Psoas muscle (tissue), 8 donors: ENCODE results near the gene XRN1. TPM values are rescaled to one million over a fixed set of nuclear protein-coding genes. Genes with fewer than 3 reads are reported as not detected.
"Not testable (repeated sequence)": the region's sequence is repeated elsewhere in the genome, so short reads cannot be mapped to it uniquely, and the experiment has no call there.

Experiments used
- ATAC-seq, 4 donors: fragments of 200-7000 bp; cut with Tn5 transposase; one replicate each; pipeline ENCODE4 v1.9.1; 2020; ENCODE audit warnings: moderate library complexity in 3 of 4, mild to moderate bottlenecking in 2 of 4
- DNase-seq, 2 donors: peaks; one replicate each; pipeline ENCODE4 v3.0.0-alpha.2; 2020
- H3K27ac ChIP-seq: fragments of 200-600 bp; one replicate; pipeline ENCODE4 v1.8.0; 2022
- H3K27me3 ChIP-seq, 3 donors: fragments of 200-600 bp in 1 of 3; one replicate each; pipeline versions ENCODE4 v1.6.1 to v1.8.0; 2013 to 2022; ENCODE audit warnings: low read length in 2 of 3, mild to moderate bottlenecking in 2 of 3, moderate library complexity in 1 of 3; ENCODE audit not compliant: insufficient read depth in 3 of 3
- H3K36me3 ChIP-seq, 2 donors: fragments of 200-600 bp in 1 of 2; one replicate each; pipeline versions ENCODE4 v1.6.1 to v1.8.0; 2013 to 2022; ENCODE audit warnings: low read depth in 1 of 2, mild to moderate bottlenecking in 1 of 2, moderate library complexity in 1 of 2; ENCODE audit not compliant: insufficient read depth in 1 of 2
- H3K4me1 ChIP-seq: fragments of 200-600 bp; one replicate; pipeline ENCODE4 v1.8.0; 2022
- H3K4me3 ChIP-seq: fragments of 200-600 bp; one replicate; pipeline ENCODE4 v1.8.0; 2022; ENCODE audit warnings: mild to moderate bottlenecking
- H3K9me3 ChIP-seq: fragments of 200-600 bp; one replicate; pipeline ENCODE4 v1.8.0; 2022
- CTCF ChIP-seq: fragments of 200-600 bp; IDR thresholded peaks from one replicate; pipeline ENCODE4 v1.8.0; 2022; ENCODE audit warnings: antibody characterized with exemption
- WGBS, 3 donors: extraction: QIAGEN DNeasy Blood & Tissue Kit; methylation state at CpG; one replicate each; pipeline versions ENCODE4 v1.1.6 to v1.1.7; 2013; 5-methylcytosine and 5-hydroxymethylcytosine counted together
- intact Hi-C, 2 donors: fragments of 100-400 bp; cut with DNase I; formaldehyde crosslinking; loops; one replicate each; pipeline versions ENCODE4 v1.11.0 to v1.14.2; 2022
- polyA plus RNA-seq, 3 donors: library from polyadenylated mRNA; stranded (reverse); fragments of 200-250 nt; gene quantifications; one replicate each; pipeline ENCODE4 v1.2.3, GENCODE V29; 2013
- total RNA-seq, 4 donors: library from RNA; stranded (reverse); fragmentation: NEBNext Ultra II Directional in 2 of 4; extraction: Animal tissue kit (Norgen Biotek cat#: 25700) in 2 of 4; gene quantifications; one replicate each; pipeline versions ENCODE4 v1.2.1 to v1.2.4, GENCODE V29; 2021 to 2023
- donor health status: healthy with polysubstance abuse.
- donor health status: DM: no; HTN: no; CAD: no; lungs with moderate emphysema.
- donor health status: Bipolar disorder and iron deficiency.
- donor health status: healthy.
- donor health status: DM: yes; HTN: yes; CAD: no.
- donor health status: DM: no; HTN: no; CAD: no.
- donor health status: DM: no; HTN: no; CAD: no.
- donor health status: DM: yes; HTN: yes; CAD: no.

XRN1 gene
- total and polyA plus RNA-seq, 7 donors = 3.8 to 46.1 (median 26.7) TPM

DNA sequence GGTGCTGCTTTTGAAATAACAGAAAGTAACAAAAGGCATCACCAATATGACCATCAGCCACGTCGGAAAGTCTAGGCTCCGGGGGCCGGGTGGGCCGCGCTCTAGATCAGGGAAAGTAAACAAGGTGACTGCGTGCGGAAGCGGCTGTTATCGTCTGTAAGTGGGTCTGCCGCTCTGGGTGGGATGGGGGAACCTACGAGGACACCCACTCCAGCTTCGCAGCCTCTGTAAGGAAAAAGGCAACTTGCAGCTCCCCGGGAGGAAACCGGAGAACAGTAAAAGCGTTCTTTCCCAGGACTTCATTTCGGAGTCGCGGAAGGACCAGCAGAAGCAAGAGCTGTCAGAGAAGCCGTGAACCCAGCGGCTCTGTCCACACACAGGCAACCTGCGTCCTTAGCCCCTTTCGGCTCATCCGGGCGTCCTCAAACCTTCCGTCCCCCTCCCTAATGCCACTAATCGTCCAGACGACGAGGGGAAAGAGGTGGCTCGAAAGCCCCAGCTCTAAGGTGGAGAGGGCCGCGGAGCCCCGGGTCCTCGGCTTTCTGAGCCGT, 461 bp downstream of the XRN1 start:
- intact Hi-C loops = loop anchor here in 1 of 2 donors (10.0 kb wide), 1 partner anchor 713 kb away; the partner anchor contains the start of gene RNF7
- DNase-seq = peak; percentile 25 to 68
- H3K4me1 ChIP-seq = peaks cover 28% of the 10 kb centered on the region

DNA sequence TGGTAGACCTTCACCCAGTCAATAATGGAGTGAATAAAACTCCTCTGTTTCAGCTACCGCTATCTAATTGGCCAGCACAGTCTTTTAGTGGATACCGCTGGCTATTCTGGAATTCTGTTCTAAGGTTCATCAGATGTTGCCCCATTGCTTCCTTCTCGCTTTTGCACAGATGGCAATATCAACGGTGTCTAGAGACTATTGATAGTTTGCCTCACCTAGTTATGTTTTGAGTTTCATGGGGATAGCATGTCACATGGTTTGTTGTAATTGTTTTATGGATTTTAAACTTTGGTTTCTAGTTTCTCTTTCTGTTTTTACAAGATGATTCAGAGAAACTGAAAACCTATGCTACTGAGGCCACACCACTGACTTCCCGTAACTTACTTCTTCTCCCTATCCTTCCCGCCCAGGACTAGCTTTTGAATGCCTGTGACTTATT, 2.0 kb downstream of the XRN1 start:
- peak overlapping the region; percentile 13 for H3K27ac ChIP-seq
- DNase-seq (no peak), ATAC-seq (no peak)
- H3K4me1 ChIP-seq = peaks cover 39% of the 10 kb centered on the region
- intact Hi-C loops = loop anchor here in 1 of 2 donors (10.0 kb wide), 1 partner anchor 711 kb away; the partner anchor contains the start of gene RNF7
- no peaks in the 10 kb centered on the region for H3K9me3 ChIP-seq
- no peaks in the 10 kb centered on the region for H3K27me3 ChIP-seq
- TF ChIP-seq CTCF = no peak
- H3K36me3 ChIP-seq = peaks cover 0 to under 1% of the 10 kb centered on the region in 2 donors
- WGBS, 3 donors = 72 to 77% (median 76%) methylated on average over 6 of the region's 6 CpGs
- peak overlapping the region; percentile 98 for H3K4me3 ChIP-seq

More for the DNA sequence above, 461 bp downstream of the XRN1 start:
- H3K9me3 ChIP-seq = no peaks in the 10 kb centered on the region
- WGBS, 3 donors = 0 to 1% (median 0%) methylated on average over 32 to 35 of the region's 35 CpGs
- peaks cover 0 to 16% of the 10 kb centered on the region in 2 donors for H3K36me3 ChIP-seq
- TF ChIP-seq CTCF = no peak
- H3K4me3 ChIP-seq = peak overlapping the region; percentile 98
- peak; percentile 31 to 66 (median 49) for ATAC-seq
- H3K27ac ChIP-seq = peak overlapping the region; percentile 98
- no peaks in the 10 kb centered on the region for H3K27me3 ChIP-seq

- Histone ChIP-seq H3K36me3 (no peaks in the 10 kb centered on the region), H3K27ac (no peak overlapping the region), H3K9me3 (no peaks in the 10 kb centered on the region), H3K4me3 (no peak overlapping the region), H3K4me1 (peaks cover 39% of the 10 kb centered on the region), H3K27me3 (no peaks in the 10 kb centered on the region)
- TF ChIP-seq CTCF = no peak
- no peak for ATAC-seq
- intact Hi-C loops = loop anchor here in 1 of 2 donors (10.0 kb wide), 1 partner anchor 710 kb away; the partner anchor contains the start of gene RNF7
- WGBS, 3 donors = 93 to 95% (median 95%) methylated on average over 11 of the region's 11 CpGs
- no peak for DNase-seq
Observed at GRCh38 chr3:142444343-142444742, 3.5 kb downstream of the XRN1 start.

- not testable (repeated sequence) for H3K27ac ChIP-seq, ATAC-seq, DNase-seq, H3K9me3 ChIP-seq, H3K36me3 ChIP-seq, H3K4me3 ChIP-seq, H3K27me3 ChIP-seq
- intact Hi-C loops = loop anchor here in 1 of 2 donors (10.0 kb wide), 1 partner anchor 708 kb away; the partner anchor contains the start of gene RNF7
- H3K4me1 ChIP-seq = peaks cover 35% of the 10 kb centered on the region
- 96 to 98% (median 97%) methylated on average over 12 of the region's 12 CpGs for whole genome bisulfite sequencing, 3 donors
Observed at GRCh38 chr3:142443060-142443459, 4.8 kb downstream of the XRN1 start.

- not testable (repeated sequence) for H3K27ac ChIP-seq, H3K27me3 ChIP-seq, H3K9me3 ChIP-seq, ATAC-seq, DNase-seq, H3K4me3 ChIP-seq
- Histone ChIP-seq H3K4me1 (peaks cover 28% of the 10 kb centered on the region), H3K36me3 (peaks cover 0 to 10% of the 10 kb centered on the region in 2 donors)
- intact Hi-C loops = loop anchor here in 1 of 2 donors (10.0 kb wide), 1 partner anchor 705 kb away; the partner anchor contains the start of gene RNF7
- 87 to 95% (median 90%) methylated on average over 14 to 15 of the region's 15 CpGs for WGBS, 3 donors
Observed at GRCh38 chr3:142439499-142440220, 8.2 kb downstream of the XRN1 start.

DNA sequence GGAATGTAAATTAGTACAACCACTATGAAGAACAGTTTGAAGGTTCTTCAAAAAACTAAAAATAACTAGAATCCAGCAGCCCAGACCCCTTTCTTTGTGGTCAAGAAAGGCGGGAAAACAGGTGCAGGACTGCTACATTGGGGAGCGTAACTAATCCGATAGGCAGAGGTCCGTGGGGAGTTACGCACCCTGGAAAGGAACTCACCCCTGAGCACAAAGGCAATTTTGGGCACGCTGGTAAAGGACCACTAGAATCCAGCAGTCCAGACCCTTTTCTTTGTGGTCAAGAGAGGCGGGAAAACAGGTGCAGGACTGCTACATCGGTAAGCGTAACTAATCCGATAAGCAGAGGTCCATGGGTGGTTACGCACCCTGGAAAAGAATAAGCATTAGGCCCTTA, 9.7 kb downstream of the XRN1 start:
- H3K27me3 ChIP-seq, H3K27ac ChIP-seq, H3K4me3 ChIP-seq, H3K9me3 ChIP-seq, DNase-seq, intact Hi-C loops, ATAC-seq: not testable (repeated sequence)
- H3K4me1 ChIP-seq = peaks cover 23% of the 10 kb centered on the region
- WGBS, 3 donors = 80 to 88% (median 83%) methylated on average over 11 of the region's 11 CpGs
- peaks cover 0 to 13% of the 10 kb centered on the region in 2 donors for H3K36me3 ChIP-seq
